Peyer's patch (tissue), 4 donors: ENCODE data around the gene PTEN.

Source experiments
- POLR2A ChIP-seq, 2 donors: fragments of 450-650 bp; IDR thresholded peaks; one replicate each; pipeline ENCODE4 v1.5.1; 2017; ENCODE audit warnings: antibody characterized with exemption in 2 of 2, mild to moderate bottlenecking in 2 of 2, moderate library complexity in 2 of 2
- TF ChIP-seq, protein P1 (sequence below), 6 experiments: fragments of 450-650 bp in 4 of 6; fragments of 200-600 bp in 2 of 6; sonication (generic) in 1 of 6; IDR thresholded peaks; one replicate each; pipeline ENCODE4 v1.5.1; 2017 to 2019; ENCODE audit warnings: antibody characterized with exemption in 6 of 6, mild to moderate bottlenecking in 3 of 6, moderate library complexity in 1 of 6

GRCh38 chr10:87979847-87980246 is 116.4 kb downstream of the PTEN start:
- TF ChIP-seq, protein P1, sequence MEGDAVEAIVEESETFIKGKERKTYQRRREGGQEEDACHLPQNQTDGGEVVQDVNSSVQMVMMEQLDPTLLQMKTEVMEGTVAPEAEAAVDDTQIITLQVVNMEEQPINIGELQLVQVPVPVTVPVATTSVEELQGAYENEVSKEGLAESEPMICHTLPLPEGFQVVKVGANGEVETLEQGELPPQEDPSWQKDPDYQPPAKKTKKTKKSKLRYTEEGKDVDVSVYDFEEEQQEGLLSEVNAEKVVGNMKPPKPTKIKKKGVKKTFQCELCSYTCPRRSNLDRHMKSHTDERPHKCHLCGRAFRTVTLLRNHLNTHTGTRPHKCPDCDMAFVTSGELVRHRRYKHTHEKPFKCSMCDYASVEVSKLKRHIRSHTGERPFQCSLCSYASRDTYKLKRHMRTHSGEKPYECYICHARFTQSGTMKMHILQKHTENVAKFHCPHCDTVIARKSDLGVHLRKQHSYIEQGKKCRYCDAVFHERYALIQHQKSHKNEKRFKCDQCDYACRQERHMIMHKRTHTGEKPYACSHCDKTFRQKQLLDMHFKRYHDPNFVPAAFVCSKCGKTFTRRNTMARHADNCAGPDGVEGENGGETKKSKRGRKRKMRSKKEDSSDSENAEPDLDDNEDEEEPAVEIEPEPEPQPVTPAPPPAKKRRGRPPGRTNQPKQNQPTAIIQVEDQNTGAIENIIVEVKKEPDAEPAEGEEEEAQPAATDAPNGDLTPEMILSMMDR (IDR thresholded peaks at IDR 0.05): no peak
- no peak for TF ChIP-seq POLR2A (IDR thresholded peaks at IDR 0.05)
